GM18867 (cell line): ENCODE measurements around the gene PODXL2.
"Not testable (repeated sequence)": the region's sequence is repeated elsewhere in the genome, so short reads cannot be mapped to it uniquely, and the experiment has no call there.

Source experiments
- ATAC-seq: cut with Tn5 transposase; IDR thresholded peaks from one replicate; pipeline ENCODE4 v1.9.1; 2021; ENCODE audit warnings: mild to moderate bottlenecking, moderate library complexity; ENCODE audit not compliant: unreplicated experiment

PODXL2 gene

DNA sequence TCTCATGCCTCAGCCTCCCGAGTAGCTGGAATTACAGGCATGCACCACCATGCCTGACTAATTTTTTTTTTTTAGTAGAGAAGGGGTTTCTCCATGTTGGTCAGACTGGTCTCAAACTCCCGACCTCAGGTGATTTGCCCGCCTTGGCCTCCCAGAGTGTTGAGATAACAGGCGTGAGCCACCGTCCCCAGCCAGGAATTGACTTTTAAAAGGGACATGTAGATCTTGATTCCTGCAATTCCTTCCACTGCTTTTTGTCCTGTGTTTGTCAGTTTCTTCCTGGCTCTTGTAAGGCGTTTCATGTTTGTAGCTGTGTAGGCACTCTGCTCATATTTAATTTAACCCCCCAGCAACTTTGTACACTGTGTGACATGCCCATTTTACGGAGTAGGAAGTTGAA is 23.4 kb upstream of the PODXL2 start:
- not testable (repeated sequence) for ATAC-seq

DNA sequence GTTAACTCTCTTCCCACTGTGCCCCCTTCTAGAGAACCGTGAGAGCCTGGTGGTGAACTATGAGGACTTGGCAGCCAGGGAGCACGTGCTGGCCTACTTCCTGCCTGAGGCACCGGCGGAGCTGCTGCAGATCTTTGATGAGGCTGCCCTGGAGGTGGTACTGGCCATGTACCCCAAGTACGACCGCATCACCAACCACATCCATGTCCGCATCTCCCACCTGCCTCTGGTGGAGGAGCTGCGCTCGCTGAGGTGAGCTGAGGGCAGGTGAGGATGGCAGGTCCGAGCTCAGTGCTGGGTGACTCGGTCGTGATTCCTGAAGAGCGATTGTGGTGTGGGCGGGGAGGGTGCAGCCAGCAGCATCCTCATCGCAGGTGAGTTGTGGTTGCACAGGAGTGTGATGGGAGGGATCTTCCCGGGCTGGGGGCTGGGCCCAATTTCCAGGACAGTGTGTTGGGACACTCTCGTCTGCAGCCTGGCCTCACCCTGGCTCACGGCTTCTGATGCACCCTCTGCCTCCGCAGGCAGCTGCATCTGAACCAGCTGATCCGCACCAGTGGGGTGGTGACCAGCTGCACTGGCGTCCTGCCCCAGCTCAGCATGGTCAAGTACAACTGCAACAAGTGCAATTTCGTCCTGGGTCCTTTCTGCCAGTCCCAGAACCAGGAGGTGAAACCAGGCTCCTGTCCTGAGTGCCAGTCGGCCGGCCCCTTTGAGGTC is 22.7 kb upstream of the PODXL2 start:
- ATAC-seq, result no peak

DNA sequence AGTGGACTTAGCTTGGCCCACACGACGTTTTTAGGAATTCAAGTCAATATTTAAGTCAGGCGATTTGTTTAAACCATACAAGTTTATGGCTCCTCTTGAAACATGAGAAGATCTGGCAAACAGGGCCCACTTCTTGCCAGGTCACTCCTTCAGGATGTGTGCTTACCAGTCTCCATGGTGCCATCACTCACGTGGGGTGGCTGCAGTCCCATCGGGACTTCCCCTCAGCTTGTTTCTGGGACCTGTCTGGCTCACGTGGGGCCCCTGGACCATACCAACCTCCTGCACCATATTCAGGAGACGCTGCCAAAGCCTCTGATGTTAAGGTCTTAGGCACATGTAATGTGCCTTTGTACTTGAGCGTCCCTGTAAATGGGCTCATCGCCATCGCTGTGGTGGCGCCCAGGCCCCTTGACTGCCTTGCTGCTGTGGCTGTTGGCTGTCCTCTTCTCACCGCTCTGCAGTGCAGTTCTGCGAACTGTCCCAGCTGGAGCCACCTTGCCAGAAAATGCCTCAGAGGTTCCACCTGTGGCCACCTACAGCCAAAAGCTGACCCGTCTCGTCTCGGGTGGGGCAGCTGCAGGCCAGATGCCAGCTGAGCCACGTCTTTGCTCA is 21.9 kb upstream of the PODXL2 start:
- ATAC-seq, result no peak

DNA sequence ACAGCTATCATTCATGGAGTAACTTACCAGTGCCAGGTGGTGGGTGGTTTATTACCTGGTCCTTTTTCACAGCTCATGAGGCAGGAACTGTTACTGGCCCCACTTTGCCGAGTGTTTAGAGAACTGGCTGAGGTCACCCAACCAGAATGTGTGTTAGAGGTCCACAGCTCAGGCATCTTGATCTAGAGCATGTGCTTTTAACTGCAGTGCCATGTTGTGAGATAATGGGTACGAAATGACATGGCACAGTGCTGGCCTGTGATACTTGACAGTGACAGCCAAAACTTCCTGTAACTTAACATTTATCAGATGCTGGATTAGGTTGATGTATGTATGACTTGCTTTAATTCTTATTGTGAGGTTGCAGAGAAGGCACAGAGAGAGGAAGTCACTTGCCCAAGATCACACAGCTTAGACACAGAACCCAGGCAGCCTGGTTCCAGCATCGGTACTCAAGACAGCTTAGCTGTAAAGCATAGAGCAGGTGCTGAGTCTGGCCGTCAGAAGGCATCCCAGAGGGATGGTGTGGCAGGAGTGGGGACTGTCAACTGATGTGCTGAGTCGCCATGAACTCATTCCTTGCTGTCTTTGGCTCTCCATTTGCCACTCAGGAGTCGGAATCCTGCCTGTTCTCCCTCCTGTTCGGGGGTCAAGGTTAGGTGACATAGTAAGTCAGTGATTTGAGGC is 21.2 kb upstream of the PODXL2 start:
- ATAC-seq, result no peak

DNA sequence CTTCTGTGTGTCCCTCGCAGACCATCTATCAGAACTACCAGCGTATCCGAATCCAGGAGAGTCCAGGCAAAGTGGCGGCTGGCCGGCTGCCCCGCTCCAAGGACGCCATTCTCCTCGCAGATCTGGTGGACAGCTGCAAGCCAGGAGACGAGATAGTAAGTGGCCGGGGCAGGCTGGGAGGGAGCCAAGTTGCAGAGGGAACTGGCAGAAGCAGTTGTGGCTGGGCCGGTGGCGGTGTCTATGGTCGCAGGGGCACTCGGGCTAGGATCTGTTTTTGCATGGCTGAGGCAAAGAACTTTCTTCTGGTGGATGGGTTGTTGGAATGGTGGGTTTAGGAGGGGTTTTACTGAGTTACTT is 20.6 kb upstream of the PODXL2 start:
- ATAC-seq, result no peak

DNA sequence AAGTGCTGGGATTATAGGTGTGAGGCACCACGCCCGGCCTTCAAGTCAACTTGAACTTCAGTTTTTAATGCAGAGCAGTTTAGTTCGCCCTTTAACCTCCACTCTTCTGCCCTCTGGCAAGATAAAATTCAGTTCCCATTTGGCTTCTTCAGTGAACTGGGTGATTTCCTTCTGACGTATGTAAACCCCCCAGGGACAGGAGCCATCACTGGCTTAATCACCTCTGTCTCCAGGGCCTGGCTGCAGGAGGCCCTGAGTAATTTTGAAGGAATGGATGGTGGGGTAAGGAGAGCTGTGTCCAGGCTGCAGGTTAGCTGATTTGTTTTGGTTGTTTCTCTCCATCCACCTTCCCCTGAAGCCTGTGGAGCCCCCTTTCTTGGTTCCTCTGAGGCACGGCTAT is 18.9 kb upstream of the PODXL2 start:
- no peak for ATAC-seq

DNA sequence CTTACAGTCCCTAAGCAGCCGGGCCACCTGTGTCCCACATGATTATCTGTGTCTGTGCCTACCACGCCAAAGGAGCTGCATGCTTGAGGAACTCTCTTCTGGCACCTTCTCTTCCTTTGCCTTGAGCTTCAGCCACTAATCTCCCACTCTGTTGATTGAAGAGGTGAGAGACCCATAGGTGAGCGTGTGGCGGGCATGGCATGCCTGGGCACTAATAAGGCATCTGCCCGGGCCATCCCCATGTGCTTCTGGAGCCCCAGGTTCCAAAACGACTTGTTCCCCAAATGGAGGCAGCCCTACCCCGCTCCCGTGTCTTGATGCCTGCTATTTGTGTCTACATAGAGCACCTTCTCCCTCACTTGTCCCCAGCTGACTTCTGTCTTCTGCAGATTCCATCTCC is 17.7 kb upstream of the PODXL2 start:
- no peak for ATAC-seq

DNA sequence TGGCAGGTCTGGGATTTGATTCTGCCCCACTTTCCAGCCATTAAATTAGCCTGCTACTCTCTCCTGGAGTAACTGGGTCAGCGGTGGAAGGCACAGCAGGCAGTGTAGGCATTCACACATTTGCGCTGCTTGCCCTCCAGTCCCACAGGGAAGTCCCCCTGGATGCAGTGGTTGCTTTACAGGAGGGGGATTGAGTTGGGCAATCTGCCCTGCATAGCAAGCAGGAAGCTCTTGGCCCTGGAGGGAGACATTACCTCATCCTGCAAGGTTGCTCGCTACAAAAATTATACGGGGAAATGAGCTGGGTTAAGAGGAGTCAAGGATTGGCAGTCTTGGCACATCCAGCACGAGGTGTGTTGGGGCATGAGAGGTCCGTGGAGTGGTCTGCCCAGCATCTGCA is 16.0 kb upstream of the PODXL2 start:
- ATAC-seq, result no peak

DNA sequence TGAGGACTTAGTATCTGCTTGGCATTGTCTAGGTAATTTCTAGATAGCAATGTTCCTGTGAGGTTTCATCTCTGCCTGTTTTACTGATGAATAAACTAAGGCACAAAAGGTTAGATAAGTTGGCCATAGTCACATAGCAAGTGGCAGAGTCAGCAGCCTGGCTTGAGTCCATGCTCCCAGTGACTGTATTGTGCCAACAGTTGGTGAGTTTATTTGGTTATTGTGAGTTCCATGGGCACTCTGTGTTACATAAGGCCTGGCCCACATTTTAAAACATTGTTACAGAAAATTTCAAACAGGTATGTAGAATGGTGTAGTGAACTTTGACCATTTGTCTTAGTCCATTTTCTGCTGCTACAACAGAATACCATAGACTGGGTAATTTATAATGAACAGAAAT is 15.6 kb upstream of the PODXL2 start:
- ATAC-seq, result no peak

DNA sequence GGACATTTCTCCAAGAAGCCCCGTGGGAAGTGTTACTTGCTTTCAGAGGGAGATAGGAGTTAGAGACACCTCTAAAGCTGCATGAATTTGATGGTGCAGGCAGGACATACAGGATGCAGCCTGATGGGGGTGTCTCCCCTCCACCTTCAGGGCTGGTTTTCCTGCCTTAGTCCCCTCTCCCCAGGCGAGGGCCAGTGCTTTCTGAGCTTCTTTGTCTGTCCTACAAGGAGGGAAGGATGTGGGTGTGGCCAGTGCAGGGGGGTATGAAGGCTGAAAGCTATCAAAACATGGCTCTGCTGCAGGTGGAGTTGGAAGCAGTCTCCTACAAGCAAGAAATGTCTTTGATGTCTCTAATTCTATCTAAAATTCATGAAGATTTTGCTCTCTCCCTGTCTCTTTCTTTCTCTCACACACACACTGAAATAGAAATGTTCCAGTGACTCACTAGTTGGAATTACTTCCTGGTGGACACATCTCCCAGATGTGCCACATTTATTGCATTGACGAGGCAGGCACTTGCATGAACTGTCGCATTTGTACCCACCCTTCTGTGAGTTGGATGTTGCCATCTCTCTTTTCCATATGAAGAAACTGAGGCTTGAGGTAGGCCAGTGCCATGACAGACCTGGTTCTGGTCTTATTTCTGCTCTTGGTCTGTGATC is 13.9 kb upstream of the PODXL2 start:
- ATAC-seq, result no peak

DNA sequence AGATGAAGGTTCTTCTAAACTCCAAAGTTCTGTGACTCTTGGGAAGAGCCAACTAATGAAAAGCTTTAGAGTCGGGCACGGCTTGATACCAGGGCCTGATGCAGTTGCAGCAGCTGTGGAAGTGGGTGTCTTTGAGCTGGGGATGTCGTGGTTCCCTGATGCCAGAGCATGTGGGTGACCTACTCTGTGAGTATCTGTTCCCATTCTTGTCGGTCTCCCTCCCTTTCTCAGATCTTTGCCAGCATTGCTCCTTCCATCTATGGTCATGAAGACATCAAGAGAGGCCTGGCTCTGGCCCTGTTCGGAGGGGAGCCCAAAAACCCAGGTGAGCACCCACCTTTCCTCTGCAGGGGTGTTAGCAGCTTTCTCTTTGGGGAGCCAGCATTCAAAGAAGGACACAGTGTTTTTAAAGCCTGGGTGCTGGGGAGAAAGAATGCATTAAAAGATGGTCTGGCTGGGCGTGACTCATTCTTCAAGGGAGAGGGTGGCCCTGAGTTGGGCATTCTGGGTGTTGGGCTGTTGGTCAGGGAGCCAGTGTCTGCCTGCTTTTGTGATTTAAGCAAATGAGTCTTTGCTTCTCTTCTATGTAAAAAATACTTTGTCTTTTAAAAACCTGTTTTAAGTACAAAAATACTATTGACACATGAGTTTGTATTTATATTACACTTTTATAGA is 13.2 kb upstream of the PODXL2 start:
- no peak for ATAC-seq

DNA sequence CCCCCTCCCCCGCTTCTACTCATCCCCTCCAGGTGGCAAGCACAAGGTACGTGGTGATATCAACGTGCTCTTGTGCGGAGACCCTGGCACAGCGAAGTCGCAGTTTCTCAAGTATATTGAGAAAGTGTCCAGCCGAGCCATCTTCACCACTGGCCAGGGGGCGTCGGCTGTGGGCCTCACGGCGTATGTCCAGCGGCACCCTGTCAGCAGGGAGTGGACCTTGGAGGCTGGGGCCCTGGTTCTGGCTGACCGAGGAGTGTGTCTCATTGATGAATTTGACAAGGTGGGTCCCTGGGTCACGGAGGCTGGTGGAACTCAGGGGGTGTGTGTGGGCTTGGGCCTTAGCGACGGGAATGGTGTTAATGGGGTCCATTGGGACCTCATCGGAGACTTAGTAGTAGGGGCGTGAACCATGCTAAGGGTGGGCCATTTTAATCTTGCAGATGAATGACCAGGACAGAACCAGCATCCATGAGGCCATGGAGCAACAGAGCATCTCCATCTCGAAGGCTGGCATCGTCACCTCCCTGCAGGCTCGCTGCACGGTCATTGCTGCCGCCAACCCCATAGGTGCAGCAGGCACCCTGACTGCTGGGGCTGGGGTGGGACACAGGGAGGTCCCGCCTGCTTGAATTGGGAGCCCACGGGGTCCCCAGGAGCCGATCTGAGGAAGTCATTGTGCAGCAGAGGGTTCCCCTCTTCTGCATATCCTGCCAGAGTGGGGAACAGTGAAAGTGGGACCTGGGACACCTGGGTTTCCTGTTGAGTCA is 12.0 kb upstream of the PODXL2 start:
- no peak for ATAC-seq

DNA sequence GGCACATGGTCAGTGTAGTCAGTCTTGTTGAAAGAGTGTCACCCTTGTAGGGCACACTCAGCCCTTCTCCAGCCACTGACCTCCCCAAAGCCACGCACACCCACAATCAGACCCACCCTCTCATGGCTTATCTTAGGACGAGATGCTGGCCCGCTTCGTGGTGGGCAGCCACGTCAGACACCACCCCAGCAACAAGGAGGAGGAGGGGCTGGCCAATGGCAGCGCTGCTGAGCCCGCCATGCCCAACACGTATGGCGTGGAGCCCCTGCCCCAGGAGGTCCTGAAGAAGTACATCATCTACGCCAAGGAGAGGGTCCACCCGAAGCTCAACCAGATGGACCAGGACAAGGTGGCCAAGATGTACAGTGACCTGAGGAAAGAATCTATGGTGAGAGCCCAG is 10.1 kb upstream of the PODXL2 start:
- no peak for ATAC-seq

DNA sequence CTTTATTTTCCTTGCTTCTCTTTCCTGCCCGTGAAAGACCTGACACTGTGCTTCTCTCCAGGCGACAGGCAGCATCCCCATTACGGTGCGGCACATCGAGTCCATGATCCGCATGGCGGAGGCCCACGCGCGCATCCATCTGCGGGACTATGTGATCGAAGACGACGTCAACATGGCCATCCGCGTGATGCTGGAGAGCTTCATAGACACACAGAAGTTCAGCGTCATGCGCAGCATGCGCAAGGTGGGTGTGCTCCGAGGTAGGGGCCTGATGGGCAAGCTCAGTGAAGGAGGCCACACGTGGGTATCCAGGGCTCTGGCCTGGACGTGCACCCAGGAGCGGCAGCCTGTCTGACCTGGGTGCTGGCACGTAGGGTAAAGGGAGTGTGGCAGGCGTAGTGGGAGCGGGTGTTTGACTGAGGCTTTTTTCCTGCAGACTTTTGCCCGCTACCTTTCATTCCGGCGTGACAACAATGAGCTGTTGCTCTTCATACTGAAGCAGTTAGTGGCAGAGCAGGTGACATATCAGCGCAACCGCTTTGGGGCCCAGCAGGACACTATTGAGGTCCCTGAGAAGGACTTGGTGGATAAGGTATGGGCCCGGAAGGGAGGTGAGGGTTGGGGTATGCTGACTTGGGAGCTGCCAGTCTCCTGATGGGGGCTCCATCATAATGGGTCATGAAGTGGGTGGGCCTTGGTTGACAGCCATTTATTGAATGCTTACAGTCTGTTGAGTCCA is 8.2 kb upstream of the PODXL2 start:
- ATAC-seq, result no peak

DNA sequence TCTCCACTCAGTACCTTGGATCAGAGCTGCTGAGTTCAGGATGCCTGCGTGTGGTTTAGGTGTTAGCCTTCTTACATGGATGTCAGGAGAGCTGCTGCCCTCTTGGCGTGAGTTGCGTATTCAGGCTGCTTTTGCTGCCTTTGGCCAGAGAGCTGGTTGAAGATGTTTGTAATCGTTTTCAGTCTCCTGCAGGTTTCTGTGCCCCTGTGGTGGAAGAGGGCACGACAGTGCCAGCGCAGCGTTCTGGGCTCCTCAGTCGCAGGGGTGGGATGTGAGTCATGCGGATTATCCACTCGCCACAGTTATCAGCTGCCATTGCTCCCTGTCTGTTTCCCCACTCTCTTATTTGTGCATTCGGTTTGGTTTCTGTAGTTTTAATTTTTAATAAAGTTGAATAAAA is 7.0 kb upstream of the PODXL2 start:
- ATAC-seq, result no peak

DNA sequence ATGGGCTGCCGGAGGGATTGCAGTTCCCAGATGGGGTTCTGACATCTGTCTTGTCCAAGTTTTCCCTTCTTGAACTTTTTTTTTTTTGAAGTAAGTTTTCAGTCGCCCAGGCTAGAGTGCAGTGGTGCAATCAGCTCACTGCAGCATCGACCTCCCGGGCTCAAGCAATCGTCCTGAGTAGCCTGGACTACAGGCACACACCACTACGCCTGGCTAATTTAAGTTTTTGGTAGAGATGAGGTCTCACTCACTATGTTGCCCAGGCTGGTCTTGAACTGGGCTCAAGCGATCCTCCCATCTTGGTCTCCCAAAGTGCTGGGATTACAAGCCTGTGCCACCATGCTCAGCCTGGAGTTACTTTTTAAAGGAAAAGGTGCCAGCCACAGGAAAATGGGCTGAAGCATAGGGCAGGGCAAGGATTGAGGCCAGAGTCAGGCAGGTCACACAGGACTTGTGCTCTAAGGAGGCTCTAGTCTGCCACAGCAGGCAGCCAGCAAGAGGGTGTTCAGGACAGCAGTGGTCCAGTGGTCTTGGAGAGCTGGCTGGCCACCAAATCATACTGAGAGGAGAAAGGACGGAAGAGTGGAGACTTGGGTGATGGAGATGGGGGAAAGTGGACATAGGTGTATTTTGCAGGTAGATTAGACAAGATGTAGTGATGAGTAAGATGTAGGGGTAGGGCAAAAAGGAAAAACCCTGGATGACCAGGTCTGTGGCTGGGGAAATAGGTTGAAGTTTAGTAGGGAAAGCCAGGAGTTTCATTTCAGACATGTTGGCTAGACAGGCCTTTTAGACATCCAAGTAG is 6.0 kb upstream of the PODXL2 start:
- ATAC-seq, result no peak

DNA sequence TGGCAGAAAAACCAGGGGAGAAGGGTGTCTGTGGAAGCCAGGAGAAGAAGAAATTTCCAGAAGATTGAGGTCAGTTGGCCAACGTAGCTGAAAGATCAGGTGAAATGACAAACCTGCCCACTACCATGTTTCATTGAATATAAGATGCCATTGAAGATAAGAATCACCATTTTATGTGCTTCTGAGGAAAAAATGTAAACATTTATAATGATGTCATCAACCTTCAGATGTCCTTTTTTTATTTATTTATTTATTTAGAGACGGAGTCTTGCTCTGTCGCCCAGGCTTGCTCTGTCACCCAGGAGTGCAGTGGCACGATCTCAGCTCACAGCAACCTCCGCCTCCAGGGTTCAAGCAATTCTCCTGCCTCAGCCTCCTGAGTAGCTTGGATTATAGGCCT is 4.9 kb upstream of the PODXL2 start:
- no peak for ATAC-seq

DNA sequence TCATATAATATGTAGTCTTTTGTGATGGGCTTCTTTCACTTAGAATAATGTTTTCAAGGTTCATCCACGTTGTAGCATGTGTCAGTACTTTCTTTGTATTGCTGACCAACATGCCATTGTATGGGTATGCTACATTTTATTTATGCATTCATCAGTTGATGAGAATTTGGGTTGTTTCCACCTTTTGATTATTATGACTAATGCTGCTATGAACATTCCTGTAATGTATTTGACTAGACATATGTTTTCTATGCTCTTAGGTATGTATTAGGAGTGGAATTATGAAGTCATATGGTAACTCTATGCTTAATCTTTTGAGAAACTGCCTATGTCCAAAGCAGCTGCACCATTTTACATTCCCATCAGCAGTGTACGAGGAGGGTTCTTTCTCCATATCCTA is 3.2 kb upstream of the PODXL2 start:
- no peak for ATAC-seq

DNA sequence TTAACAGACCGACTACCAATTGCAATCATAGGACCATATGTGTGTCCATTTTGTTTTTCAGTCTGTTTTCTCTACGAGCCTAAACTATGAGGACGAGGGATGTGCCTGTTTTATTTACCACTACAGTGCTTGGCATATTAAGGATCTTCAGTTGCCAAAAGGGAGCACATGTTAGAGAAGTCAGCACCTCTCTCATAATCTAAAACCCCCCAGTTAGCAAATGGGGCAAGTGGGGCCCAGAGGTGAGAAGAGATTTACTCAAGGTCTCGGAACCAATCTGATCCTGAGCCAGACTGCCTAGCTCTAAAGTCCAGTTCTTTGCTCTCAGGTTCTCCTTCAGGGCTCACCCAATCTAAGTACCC is 578 bp upstream of the PODXL2 start:
- ATAC-seq, result no peak
